HepG2 (cell line): ENCODE measurements around the gene MEIS1. TPM values are rescaled to one million over a fixed set of nuclear protein-coding genes. Genes with fewer than 3 reads are reported as not detected.

Experiments
- CHD4 ChIP-seq: fragments of 200-600 bp; sonication (generic); IDR thresholded peaks from 2 replicates; pipeline ENCODE4 v1.7.0; 2017; ENCODE audit warnings: mild to moderate bottlenecking, low read length, borderline replicate concordance
- ELF3 ChIP-seq: IDR thresholded peaks from 2 replicates; pipeline ENCODE4 v1.6.1; 2016; ENCODE audit warnings: missing genetic modification reagents, missing compliant biosample characterization
- HOXA3 ChIP-seq: sonication (generic); formaldehyde crosslinking; IDR thresholded peaks from 2 replicates; pipeline ENCODE4 v1.5.0; 2020; ENCODE audit warnings: missing genetic modification reagents
- KAT7 ChIP-seq: IDR thresholded peaks from 2 replicates; pipeline ENCODE4 v1.6.1; 2018; ENCODE audit warnings: borderline replicate concordance, missing compliant biosample characterization
- NAIF1 ChIP-seq: sonication (generic); formaldehyde crosslinking; IDR thresholded peaks from 2 replicates; pipeline ENCODE4 v1.5.0; 2020; ENCODE audit warnings: mild to moderate bottlenecking, missing genetic modification reagents, borderline replicate concordance
- NFIB ChIP-seq: sonication (generic); formaldehyde crosslinking; IDR thresholded peaks from 2 replicates; pipeline ENCODE4 v1.9.0; 2021; ENCODE audit warnings: missing genetic modification reagents, mild to moderate bottlenecking, borderline replicate concordance
- POGZ ChIP-seq: sonication (generic); formaldehyde crosslinking; IDR thresholded peaks from 2 replicates; pipeline ENCODE4 v1.4.0; 2020; ENCODE audit warnings: mild to moderate bottlenecking, missing genetic modification reagents
- SP2 ChIP-seq: sonication (generic); formaldehyde crosslinking; IDR thresholded peaks from 2 replicates; pipeline ENCODE4 v1.5.1; 2020; ENCODE audit warnings: mild to moderate bottlenecking, missing genetic modification reagents
- ZFAT ChIP-seq: sonication (generic); formaldehyde crosslinking; conservative IDR thresholded peaks from 2 replicates; pipeline ENCODE4 v1.8.1; 2023; ENCODE audit warnings: missing genetic modification reagents, inconsistent platforms
- ZNF788 ChIP-seq: sonication (generic); formaldehyde crosslinking; IDR thresholded peaks from 2 replicates; pipeline ENCODE4 v1.5.0; 2020; ENCODE audit warnings: mild to moderate bottlenecking, missing genetic modification reagents, borderline replicate concordance
- polyA plus RNA-seq, 8 experiments: library from polyadenylated mRNA; depleted of rRNA in 3 of 8; stranded (reverse) in 7 of 8; unstranded in 1 of 8; fragments of >200 nt; fragmentation: Illumina TruSeq in 4 of 8; extraction: Trizol in 4 of 8; gene quantifications; 2 replicates each; pipeline versions ENCODE4 v1.2.1 to v1.2.3, GENCODE V29; 2011 to 2016; ENCODE audit warnings: low read depth in 4 of 8, missing spikeins in 1 of 8, mixed read lengths in 1 of 8; ENCODE audit not compliant: insufficient read depth in 1 of 8
- total RNA-seq, 5 experiments: library from RNA; depleted of rRNA; stranded (reverse); fragments of >200 nt; fragmentation: Illumina TruSeq; extraction: Trizol; gene quantifications; 2 replicates each; pipeline ENCODE4 v1.2.3, GENCODE V29; 2016; ENCODE audit warnings: low read depth in 1 of 5
- TF ChIP-seq, protein P1 (sequence below): sonication (generic); formaldehyde crosslinking; IDR thresholded peaks from 2 replicates; pipeline ENCODE4 v1.5.0; 2020; ENCODE audit warnings: mild to moderate bottlenecking, missing genetic modification reagents, borderline replicate concordance
- TF ChIP-seq, protein P2 (sequence below): sonication (generic); formaldehyde crosslinking; IDR thresholded peaks from 2 replicates; pipeline ENCODE4 v1.4.0; 2020; ENCODE audit warnings: missing genetic modification reagents
- TF ChIP-seq, protein P3 (sequence below): sonication (generic); formaldehyde crosslinking; IDR thresholded peaks from 2 replicates; pipeline ENCODE4 v1.5.1; 2020; ENCODE audit warnings: mild to moderate bottlenecking, missing genetic modification reagents, borderline replicate concordance
- TF ChIP-seq, protein P4 (sequence below): sonication (generic); formaldehyde crosslinking; IDR thresholded peaks from 2 replicates; pipeline ENCODE4 v1.4.0; 2020; ENCODE audit warnings: missing genetic modification reagents
- TF ChIP-seq, protein P5 (sequence below): sonication (generic); formaldehyde crosslinking; IDR thresholded peaks from 2 replicates; pipeline ENCODE4 v1.5.0; 2020; ENCODE audit warnings: missing genetic modification reagents, mild to moderate bottlenecking, borderline replicate concordance
- TF ChIP-seq, protein P6 (sequence below): sonication (generic); formaldehyde crosslinking; IDR thresholded peaks from 2 replicates; pipeline ENCODE4 v1.8.1; 2023; ENCODE audit warnings: mild to moderate bottlenecking, moderate library complexity, missing genetic modification reagents

MEIS1 gene
- total and polyA plus RNA-seq, 2 of the 13 experiments (the other 11 are each of a cell fraction or from before 2014, with no cell fraction given): 3.8 to 6.0 TPM

DNA sequence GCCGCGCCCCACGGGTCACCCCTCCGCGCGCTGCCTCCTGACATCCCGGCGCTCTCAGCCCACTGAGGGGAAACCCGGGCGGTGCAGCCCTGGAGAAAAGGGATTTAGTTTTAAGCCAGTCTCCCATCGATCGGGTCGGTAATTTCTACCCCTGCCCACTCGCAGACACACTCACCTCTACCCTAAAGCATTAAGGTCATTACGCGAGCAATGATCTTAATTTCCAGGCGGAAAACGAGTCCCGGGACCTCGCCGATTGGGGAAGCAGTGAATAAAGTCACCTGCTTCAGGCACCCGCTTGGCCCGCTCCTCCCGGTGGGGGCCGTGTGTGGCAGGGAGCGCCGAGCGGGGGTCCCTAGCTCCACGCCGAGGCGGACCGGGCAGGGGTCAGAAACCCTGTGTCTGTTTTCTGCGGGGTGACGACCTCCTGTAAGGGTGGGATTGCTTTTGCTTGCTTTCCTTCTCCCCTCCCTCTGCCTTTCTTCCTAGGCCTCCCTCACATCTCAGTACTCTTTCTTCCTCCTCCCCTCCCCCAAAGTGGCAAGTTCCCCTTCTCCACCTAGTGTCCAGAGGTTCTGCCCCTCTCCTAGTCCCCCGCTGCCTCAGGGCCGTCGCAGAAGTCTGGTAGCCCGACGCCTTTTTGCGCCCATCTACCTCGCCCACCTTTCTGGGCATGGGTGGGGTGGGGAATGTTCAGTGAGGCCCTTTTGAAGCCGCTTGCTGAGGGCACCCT lies 142.6 kb downstream of the MEIS1 start (continued):
- TF ChIP-seq, protein P1, sequence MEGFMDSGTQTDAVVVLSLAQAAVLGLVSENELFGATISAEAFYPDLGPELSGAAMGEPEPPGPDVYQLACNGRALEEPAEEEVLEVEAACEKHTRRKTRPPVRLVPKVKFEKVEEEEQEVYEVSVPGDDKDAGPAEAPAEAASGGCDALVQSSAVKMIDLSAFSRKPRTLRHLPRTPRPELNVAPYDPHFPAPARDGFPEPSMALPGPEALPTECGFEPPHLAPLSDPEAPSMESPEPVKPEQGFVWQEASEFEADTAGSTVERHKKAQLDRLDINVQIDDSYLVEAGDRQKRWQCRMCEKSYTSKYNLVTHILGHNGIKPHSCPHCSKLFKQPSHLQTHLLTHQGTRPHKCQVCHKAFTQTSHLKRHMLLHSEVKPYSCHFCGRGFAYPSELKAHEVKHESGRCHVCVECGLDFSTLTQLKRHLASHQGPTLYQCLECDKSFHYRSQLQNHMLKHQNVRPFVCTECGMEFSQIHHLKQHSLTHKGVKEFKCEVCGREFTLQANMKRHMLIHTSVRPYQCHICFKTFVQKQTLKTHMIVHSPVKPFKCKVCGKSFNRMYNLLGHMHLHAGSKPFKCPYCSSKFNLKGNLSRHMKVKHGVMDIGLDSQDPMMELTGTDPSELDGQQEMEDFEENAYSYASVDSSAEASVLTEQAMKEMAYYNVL (CRISPR knock-in tag): 0 out of 2 replicates have a peak, but pooled peaks have one; percentile 0
- TF ChIP-seq, protein P2, sequence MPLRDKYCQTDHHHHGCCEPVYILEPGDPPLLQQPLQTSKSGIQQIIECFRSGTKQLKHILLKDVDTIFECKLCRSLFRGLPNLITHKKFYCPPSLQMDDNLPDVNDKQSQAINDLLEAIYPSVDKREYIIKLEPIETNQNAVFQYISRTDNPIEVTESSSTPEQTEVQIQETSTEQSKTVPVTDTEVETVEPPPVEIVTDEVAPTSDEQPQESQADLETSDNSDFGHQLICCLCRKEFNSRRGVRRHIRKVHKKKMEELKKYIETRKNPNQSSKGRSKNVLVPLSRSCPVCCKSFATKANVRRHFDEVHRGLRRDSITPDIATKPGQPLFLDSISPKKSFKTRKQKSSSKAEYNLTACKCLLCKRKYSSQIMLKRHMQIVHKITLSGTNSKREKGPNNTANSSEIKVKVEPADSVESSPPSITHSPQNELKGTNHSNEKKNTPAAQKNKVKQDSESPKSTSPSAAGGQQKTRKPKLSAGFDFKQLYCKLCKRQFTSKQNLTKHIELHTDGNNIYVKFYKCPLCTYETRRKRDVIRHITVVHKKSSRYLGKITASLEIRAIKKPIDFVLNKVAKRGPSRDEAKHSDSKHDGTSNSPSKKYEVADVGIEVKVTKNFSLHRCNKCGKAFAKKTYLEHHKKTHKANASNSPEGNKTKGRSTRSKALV (CRISPR knock-in tag): no peak
- TF ChIP-seq ELF3 (no peak), KAT7 (CRISPR knock-in tag) (no peak), POGZ (CRISPR knock-in tag) (no peak), NFIB (CRISPR knock-in tag) (no peak), ZNF788 (CRISPR knock-in tag) (no peak), NAIF1 (no peak), ZFAT (CRISPR knock-in tag) (no peak), CHD4 (no peak), HOXA3 (CRISPR knock-in tag) (no peak), SP2 (CRISPR knock-in tag) (no peak)
- TF ChIP-seq, protein P3, sequence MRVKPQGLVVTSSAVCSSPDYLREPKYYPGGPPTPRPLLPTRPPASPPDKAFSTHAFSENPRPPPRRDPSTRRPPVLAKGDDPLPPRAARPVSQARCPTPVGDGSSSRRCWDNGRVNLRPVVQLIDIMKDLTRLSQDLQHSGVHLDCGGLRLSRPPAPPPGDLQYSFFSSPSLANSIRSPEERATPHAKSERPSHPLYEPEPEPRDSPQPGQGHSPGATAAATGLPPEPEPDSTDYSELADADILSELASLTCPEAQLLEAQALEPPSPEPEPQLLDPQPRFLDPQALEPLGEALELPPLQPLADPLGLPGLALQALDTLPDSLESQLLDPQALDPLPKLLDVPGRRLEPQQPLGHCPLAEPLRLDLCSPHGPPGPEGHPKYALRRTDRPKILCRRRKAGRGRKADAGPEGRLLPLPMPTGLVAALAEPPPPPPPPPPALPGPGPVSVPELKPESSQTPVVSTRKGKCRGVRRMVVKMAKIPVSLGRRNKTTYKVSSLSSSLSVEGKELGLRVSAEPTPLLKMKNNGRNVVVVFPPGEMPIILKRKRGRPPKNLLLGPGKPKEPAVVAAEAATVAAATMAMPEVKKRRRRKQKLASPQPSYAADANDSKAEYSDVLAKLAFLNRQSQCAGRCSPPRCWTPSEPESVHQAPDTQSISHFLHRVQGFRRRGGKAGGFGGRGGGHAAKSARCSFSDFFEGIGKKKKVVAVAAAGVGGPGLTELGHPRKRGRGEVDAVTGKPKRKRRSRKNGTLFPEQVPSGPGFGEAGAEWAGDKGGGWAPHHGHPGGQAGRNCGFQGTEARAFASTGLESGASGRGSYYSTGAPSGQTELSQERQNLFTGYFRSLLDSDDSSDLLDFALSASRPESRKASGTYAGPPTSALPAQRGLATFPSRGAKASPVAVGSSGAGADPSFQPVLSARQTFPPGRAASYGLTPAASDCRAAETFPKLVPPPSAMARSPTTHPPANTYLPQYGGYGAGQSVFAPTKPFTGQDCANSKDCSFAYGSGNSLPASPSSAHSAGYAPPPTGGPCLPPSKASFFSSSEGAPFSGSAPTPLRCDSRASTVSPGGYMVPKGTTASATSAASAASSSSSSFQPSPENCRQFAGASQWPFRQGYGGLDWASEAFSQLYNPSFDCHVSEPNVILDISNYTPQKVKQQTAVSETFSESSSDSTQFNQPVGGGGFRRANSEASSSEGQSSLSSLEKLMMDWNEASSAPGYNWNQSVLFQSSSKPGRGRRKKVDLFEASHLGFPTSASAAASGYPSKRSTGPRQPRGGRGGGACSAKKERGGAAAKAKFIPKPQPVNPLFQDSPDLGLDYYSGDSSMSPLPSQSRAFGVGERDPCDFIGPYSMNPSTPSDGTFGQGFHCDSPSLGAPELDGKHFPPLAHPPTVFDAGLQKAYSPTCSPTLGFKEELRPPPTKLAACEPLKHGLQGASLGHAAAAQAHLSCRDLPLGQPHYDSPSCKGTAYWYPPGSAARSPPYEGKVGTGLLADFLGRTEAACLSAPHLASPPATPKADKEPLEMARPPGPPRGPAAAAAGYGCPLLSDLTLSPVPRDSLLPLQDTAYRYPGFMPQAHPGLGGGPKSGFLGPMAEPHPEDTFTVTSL (CRISPR knock-in tag): no peak
- TF ChIP-seq, protein P4, sequence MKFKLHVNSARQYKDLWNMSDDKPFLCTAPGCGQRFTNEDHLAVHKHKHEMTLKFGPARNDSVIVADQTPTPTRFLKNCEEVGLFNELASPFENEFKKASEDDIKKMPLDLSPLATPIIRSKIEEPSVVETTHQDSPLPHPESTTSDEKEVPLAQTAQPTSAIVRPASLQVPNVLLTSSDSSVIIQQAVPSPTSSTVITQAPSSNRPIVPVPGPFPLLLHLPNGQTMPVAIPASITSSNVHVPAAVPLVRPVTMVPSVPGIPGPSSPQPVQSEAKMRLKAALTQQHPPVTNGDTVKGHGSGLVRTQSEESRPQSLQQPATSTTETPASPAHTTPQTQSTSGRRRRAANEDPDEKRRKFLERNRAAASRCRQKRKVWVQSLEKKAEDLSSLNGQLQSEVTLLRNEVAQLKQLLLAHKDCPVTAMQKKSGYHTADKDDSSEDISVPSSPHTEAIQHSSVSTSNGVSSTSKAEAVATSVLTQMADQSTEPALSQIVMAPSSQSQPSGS (CRISPR knock-in tag): no peak
- TF ChIP-seq, protein P5, sequence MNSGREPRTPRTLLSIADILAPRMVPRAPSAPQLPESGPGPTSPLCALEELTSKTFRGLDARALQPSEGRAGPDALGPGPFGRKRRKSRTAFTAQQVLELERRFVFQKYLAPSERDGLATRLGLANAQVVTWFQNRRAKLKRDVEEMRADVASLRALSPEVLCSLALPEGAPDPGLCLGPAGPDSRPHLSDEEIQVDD (CRISPR knock-in tag): no peak
- TF ChIP-seq, protein P6, sequence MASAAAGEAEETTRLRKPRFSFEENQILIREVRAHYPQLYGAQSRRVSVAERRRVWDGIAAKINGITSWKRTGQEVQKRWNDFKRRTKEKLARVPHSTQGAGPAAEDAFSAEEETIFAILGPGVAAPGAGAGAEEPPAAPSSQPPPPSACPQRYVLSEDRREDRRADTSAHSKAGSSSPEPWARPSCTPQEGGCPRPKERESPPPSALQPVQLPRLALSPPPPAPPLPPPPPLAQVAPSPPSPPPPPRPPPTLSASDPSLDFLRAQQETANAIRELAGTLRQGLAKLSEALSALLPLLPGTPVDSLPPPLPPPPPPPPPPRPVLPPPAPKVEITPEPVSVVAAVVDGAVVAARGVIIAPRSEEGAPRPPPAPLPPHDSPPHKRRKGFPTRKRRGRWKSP (CRISPR knock-in tag): no peak
